HTR-8/SVneo (cell line): ENCODE results near the gene ALKBH6.
A peak's percentile ranks its signal among the peaks of the same experiment; 100 is the strongest.
"Not testable (repeated sequence)": the region's sequence is repeated elsewhere in the genome, so short reads cannot be mapped to it uniquely, and the experiment has no call there.

Experiments used
- DNase-seq: peaks from one replicate; pipeline ENCODE4 v3.0.0; 2011; ENCODE audit warnings: low spot score, mixed read lengths; ENCODE audit not compliant: insufficient read length
- FAIRE-seq: peaks from 2 replicates; lab custom pipeline; 2011; peaks lifted over from hg19 to GRCh38; lab: Jason Lieb, UNC

The ALKBH6 gene

GRCh38 chr19:35995048-35995993 lies 18.7 kb downstream of the ALKBH6 start, which contains the start of gene SDHAF1:
Gene SDHAF1, plus strand, starts transcription at chr19:35995188. Its CDS starts 87 bp downstream, at chr19:35995275.
- DNase-seq, result peak; percentile 96
- peak; percentile 99 for FAIRE-seq

GRCh38 chr19:35993923-35994598 lies 20.0 kb downstream of the ALKBH6 start:
- DNase-seq, result no peak
- FAIRE-seq, result no peak

GRCh38 chr19:35992907-35993765 lies 20.9 kb downstream of the ALKBH6 start:
- no peak for DNase-seq
- FAIRE-seq, result no peak

- FAIRE-seq (no peak), DNase-seq (no peak)
These were observed 22.1 kb downstream of the ALKBH6 start for GRCh38 chr19:35991731-35992450.

GRCh38 chr19:35990771-35991730 lies 23.0 kb downstream of the ALKBH6 start:
- DNase-seq (no peak), FAIRE-seq (no peak)

GRCh38 chr19:35990156-35990555 lies 23.9 kb downstream of the ALKBH6 start:
- FAIRE-seq, result no peak
- DNase-seq, result no peak

- DNase-seq, result no peak
- no peak for FAIRE-seq
These were observed 25.2 kb downstream of the ALKBH6 start for GRCh38 chr19:35988824-35989223.

GRCh38 chr19:35987571-35987896 lies 26.5 kb downstream of the ALKBH6 start:
- DNase-seq, result no peak
- FAIRE-seq, result no peak

- DNase-seq, result no peak
These were observed 27.1 kb downstream of the ALKBH6 start for GRCh38 chr19:35986664-35987570.

GRCh38 chr19:35986111-35986510 lies 27.9 kb downstream of the ALKBH6 start:
- DNase-seq (no peak), FAIRE-seq (no peak)

More at GRCh38 chr19:35986664-35987570, 27.1 kb downstream of the ALKBH6 start:
- no peak for FAIRE-seq

GRCh38 chr19:35983177-35983576 lies 30.8 kb downstream of the ALKBH6 start:
- FAIRE-seq (no peak), DNase-seq (no peak)

GRCh38 chr19:35980997-35981396 lies 33.0 kb downstream of the ALKBH6 start:
- FAIRE-seq, DNase-seq: not testable (repeated sequence)

GRCh38 chr19:35978832-35979365 lies 35.1 kb downstream of the ALKBH6 start:
- no peak for DNase-seq
- no peak for FAIRE-seq

- DNase-seq (no peak), FAIRE-seq (no peak)
These were observed 35.7 kb downstream of the ALKBH6 start for GRCh38 chr19:35978271-35978670.

- FAIRE-seq (no peak), DNase-seq (no peak)
These were observed 36.4 kb downstream of the ALKBH6 start for GRCh38 chr19:35977446-35978222.

GRCh38 chr19:35975608-35976214 lies 38.3 kb downstream of the ALKBH6 start:
- no peak for FAIRE-seq
- DNase-seq, result no peak
